HG03108 (cell line): ENCODE data around the gene FKBP15.
"Not testable (repeated sequence)": the region's sequence is repeated elsewhere in the genome, so short reads cannot be mapped to it uniquely, and the experiment has no call there.

Source experiments
- ATAC-seq: cut with Tn5 transposase; IDR thresholded peaks from one replicate; pipeline ENCODE4 v1.9.1; 2021; ENCODE audit warnings: moderate library complexity; ENCODE audit not compliant: unreplicated experiment

Gene FKBP15

DNA sequence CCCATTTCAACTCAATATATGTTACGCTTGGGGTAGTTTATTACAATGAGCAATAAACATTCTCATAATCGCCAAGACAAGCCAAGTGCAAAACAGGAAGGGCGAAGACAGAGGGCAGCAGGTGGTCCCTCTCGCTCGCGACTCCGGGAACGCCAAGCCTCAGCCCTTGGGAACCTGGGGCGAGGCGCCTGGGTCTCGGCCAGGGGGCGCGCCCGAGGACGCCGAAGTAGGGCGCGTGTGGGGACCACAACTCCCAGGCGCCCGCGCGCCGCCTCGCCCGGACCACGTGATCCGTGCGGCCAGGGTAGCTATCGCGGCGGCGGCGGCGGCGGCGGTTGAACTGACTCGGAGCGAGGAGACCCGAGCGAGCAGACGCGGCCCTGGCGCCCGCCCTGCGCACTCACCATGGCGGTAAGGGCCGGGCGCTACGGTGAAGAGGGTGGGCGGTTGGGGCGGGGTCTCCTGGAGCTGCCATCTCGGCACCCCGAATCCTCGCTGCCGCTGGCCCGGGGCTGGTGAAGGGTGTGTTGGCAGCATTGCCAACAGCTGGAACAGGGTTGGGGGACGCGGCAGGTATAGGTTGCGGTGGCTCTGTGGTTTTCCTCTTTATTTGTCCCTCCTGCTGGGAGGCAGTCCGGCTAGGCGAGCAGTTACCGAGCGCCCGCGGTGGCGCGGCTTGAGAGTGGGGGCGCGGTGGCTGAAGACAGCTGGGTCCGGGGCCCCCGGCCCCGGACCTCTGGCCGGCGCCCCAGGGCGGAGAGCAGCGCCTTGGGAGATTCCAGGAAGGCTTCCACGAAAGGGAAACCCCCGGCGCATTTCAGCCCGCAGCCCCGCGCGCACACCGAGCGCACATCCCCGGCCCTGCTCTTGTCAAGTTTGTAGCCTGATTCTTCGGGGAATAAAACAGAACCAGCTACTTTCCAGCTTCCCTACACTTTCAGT lies 70.1 kb downstream of the FKBP15 start, which contains the start of gene SLC31A2:
Gene SLC31A2, plus strand, starts transcription at position 338 of the 942 bp plus-strand sequence. Its CDS starts 68 bp downstream, at position 406.
- ATAC-seq, result peak; percentile 93

DNA sequence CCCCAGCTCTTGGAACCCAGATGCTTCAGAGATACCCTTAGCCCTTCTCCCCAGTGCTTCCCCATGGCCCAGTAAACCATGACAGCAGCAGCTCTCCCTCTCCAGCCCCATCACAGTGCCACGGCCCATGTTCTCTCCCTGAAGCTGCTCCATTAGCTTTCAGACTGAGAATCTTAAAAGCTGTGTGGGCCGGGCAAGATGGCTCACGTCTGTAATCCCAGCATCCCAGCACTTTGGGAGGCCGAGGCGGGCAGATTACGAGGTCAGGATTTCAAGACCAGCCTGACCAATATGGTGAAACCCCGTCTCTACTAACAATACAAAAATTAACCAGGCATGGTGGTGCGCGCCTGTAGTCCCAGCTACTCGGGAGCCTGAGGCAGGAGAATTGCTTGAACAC lies 71.5 kb downstream of the FKBP15 start:
- not testable (repeated sequence) for ATAC-seq

DNA sequence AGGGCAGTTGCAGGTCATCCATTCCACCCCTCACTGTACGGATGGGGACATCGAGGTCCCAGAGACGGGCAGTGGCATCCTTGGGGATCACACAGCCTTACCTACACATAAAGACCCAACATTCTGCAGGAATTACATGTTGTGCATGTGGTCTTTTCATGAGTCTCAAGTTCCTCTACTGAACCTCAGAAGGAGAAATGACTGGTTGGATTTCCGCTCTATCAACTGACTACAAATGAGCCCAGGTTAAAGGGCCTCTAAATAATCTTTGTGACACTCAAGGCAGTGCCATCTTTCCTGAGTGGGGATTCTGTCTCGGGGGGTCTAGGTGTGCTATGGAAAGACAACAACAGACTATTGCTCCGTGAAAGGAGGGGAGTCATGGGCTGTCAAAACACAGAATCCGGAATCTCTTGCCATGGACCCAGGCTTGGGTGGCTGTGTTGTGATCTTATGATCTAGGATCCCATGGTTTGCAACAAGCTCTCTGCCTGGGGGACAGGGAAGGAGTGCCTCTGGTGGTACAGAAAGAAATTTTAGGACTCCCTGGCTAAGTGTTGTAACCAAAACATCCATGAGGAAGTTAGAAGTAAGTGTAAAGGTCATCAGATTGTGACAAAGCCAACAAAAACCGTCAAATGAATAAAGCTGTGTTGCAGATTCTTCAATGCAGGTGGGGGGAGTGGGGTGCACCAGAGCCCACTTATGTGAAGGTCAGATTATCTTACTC lies 72.1 kb downstream of the FKBP15 start:
- ATAC-seq, result no peak

DNA sequence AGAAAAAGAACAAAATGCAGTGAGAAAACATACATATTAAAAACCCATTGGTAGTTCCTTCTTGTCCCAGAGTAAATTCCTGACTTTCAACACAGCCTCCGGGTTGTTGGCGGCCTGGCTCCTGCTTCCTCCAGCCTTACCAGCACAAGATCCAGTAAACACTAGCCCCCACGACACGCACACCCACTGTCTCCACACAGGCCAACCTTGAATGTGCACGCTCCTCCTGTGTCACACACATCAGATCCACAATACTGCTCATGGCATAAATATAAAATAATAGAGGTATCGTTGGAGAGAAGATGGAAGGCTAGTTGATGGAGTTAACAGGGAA lies 72.7 kb downstream of the FKBP15 start:
- ATAC-seq, result no peak

DNA sequence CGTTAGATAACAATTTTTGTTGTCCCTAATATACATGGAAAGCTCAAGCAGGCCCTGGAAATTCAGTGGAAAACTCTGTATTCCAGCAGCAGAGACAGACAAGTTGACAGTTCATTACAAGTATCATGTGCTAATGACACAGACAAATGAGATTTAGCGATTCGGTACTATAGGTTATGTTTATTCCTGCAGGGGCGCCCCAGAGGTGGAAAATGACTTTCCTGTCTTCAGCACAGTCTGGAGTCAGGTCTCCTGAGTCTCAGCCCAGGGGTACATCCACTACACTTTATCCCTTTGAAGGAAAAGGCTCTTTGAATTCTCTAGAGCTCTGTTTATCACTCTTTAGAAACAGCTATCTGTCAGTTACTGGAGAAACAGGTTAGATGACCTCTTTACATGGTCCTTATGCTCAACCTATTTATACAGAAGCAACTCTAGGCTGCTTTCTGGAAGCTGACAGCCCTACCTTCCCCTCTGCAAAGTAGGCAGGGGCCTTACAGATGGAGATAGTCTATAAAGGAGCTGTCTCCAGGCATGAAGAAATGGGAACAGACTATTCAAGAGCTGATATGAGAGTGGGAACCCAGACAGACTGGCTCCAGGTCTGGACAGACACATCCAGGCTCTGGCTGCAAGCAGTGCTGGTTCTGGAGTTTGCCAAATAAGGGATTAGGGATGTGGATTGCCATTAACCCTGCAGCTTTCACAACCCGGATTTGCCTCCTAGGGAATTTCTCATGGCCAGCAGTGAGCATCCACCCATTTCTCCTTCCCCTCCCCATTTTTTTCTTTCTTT lies 77.4 kb downstream of the FKBP15 start:
- no peak for ATAC-seq

DNA sequence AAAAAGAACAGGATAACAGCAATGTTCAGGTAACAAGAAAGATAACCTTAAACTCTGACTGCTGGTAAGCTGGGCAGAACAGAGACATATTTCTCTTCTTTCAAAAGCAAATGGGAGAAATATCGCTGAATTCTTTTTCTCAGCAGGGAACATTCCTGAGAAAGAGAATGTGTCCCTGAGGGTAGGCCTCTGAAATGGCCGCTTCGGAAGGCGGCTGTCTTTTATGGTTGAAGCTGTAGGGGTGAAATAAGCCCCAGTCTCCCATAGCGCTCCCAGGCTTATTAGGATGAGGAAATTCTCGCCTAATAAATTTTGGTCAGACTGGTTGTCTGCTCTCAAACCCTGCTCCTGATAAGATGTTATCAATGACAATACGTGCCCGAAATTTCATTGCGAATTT lies 80.2 kb downstream of the FKBP15 start:
- ATAC-seq, result not testable (repeated sequence)

DNA sequence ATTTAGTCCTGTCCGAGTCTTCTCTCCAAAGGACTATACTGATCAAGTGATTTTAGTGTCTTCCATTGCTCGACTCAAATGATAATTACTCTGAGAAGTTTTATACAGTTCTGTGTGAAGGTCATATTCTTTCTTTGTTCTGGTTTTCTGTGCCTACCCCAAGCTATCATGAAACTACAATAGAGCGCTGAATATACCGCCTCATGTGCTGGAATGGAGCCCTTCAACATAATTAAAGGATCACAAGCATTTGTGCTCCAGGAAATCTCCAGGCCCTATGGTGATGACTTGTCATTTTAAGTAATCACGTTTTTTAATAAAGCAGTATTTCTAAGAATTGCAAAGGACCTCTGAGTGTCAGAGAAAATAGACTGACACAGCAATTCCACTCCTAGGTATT lies 81.1 kb downstream of the FKBP15 start:
- ATAC-seq, result no peak

DNA sequence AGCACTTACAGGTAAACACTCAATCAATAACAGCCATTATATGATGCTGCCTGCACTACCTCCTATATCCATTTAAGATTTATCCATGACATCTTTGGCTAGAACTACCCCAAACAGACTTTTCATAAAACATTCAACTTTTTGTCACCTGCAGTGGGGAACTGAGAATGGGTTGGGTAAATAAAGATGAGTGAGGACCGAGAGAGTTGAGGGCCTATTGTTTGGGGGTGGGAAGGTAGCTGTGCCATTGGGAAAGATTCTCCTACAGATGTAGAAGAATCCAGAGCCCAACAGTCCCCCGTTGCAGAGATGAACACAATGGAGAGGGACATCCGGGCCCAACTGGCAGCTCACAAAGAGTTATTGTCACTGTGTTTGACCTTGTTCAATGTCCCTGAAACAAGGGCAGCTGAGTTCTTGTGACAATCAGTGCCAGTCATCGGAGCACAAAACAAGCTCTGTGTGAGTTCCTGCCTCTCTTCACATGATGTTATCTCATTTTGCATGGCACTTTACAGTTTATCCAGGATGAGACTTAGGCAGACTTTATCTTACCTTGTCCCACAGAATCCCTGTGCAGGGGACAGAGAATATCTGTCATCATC lies 81.8 kb downstream of the FKBP15 start:
- ATAC-seq, result no peak

DNA sequence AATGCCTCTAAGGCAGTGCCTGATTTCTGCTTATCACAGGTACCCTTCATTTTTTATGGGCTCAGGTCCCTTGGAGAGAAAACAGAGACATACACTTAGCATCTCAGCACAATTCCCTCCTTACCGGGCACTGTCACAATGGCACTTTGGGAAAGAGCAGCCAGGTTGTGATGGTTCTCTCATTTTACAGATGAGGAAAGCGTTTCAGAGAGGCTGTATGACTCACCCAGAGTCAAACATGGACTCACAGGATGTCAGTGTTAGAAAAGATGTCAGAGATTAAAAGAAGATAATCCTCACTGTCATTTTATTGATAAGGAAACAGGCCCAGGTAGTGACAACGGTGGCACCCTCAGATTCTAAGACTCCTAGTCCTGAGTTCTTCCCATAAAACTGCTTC lies 82.3 kb downstream of the FKBP15 start:
- ATAC-seq, result no peak

DNA sequence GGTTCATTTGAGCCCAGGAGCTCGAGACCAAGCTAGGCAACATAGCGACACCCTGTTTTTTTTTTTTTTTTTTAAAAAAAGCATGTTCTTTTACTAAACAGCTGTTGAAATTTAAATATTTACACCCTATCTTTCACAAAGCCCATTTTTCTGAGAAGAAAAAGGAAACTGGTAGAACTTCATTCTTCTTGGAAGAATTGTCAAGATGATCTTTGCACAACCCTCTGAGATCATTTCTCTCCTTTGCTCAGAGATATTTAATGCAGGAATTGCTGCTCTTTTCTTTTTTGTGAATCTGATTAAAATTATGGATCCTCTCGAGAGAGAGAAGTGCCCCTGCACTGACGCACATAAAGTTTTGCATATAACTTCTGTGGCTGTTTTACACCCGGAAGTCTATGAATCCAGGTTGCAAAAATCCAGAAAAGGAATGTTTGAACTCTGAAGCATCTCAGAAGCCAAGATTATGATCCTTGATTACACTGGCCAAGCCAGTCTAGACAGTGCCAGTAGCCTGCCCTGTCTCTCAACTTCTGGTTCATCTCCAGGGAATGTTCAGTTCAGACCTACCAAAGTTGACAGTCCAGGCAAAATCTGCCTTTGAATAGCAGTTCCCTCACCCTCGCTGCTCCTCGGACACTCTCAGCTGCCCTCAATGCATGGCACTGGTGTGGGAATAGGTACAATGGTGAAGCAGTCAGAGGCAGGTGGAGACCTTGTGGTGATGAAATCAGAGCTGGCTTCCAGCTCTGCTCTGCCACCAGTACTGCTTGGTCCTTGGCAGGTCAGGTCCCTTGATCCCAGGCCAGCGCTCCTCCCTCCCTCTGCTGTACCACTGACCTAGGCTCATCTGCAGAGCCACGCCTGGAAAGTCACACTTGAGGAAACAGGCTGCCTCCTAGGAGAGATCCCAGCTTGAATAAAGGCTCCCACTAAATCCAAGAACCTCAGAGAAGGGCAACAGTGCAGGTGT lies 83.6 kb downstream of the FKBP15 start:
- ATAC-seq, result no peak

DNA sequence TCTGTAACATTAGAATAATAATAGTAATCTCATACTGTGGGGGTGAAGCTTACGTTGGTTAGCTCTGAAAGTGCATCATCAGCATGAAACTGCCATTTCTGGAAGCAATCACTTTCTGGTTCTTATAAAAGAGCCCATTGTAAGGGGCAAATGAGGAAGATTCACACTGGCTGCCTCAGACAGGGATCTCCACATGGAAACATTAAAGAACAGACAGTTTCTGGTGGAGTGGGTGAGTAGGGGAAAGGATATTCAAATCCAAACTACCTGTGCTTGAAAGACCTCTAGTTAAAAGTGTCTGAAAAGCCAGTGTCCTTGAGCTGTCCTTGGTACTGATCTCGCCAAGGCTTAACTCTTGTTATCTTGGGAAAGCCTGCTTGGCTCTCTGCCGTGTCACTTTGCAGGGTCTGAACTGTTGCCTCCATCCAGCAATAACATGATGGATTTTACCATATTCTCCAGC lies 89.4 kb downstream of the FKBP15 start:
- ATAC-seq, result no peak

DNA sequence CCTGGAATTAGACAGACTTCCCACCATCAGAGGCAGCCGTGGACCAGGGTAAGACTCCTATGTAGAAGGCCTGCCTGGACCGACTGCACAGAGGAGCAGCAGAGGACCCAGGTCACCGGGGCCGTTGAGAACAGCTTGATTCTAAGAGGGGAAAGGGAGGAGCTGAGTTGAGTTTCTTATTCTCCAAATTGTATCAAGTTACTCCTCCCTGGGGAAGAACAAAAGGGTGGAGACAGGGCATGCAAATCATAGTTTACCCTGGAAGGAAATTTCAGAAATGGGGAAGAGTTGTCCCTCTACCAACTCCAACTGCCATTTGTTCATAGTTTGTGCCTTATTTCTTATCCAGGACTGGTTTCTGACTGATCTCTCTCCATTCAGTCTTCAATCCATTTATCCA lies 91.2 kb downstream of the FKBP15 start:
- no peak for ATAC-seq

DNA sequence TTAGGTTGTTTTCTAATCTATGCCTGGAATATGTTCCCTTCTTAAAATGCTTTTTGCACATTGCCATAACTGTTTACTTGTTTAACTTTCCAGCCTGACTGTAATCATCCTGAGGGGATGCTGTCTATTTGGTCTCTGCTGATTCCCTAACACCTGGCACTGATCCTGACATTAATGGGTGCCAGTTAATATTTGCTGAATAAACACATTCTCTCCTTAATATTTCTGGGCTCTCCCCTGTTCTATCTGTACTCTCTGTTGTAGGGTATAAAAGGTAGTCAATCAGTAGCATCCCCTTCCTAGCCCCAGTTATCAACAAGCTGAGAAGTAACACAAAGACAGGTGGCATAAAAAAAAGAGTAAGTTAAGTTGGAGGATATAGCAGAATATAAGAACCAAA lies 91.6 kb downstream of the FKBP15 start:
- ATAC-seq, result no peak

DNA sequence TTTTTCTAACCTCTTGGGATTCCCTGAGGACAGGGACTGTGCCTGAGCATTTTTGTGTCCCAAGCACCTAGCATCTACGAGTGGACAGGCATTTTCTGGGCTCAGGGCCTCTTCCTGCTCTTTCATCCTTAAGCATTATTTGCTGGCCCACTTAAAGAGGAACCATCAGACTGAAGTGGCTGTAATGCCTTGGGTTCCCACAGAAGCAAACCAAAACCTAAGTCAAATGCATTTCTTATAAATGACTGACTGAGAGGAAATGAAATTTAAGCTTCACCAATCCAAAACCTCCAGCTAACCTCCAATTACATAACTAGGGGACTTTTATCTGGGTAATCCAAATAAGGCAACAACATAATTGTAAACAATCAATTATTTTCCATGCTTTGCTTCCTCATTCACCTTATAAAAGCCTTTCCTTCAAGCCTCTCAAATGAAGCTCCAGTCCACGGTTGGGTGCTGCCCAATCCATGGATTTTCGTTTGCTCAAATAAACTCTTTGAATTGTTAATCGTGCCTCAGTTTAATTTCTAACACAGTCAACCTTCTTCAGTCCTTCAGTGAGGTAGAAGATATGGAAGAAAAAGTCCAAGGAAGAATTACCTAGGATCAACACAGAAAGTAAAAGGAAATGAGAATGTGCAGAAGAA lies 95.6 kb downstream of the FKBP15 start:
- ATAC-seq, result no peak

DNA sequence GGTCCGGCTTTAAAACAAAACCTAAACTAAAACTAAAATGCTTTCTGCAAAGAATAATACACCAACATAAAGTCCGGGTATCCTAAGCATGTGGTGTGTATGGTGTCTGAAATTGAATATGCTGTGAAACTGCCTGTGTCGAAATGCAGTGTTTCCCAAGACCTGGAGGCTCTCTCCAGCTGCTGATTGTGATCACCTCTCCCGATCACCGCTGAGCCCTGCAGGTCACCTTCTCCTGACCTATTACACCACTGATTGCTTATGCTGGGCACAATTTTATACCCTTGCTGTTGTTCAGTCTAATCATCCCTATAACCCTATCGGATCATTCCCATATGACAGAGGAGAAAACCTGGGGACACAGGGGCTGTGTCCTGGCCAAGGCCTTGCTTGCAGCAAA lies 102.2 kb downstream of the FKBP15 start:
- ATAC-seq, result not testable (repeated sequence)
